OCI-LY1 (cell line): ENCODE results near the gene ULK4.

Source experiments
- H2AFZ ChIP-seq: fragments of 200-600 bp; sonication (generic), shearing (Covaris generic); 2 replicates; pipeline ENCODE4 v1.6.0; 2014; ENCODE audit warnings: antibody characterized with exemption, mild to moderate bottlenecking, low read length
- H3F3A ChIP-seq: fragments of 200-600 bp; sonication (generic), shearing (Covaris generic); 2 replicates; pipeline ENCODE4 v1.6.0; 2014; ENCODE audit warnings: mild to moderate bottlenecking, antibody characterized with exemption, low read length, moderate library complexity; ENCODE audit not compliant: insufficient read depth
- H3K27ac ChIP-seq: fragments of 200-600 bp; sonication (generic); 2 replicates; pipeline ENCODE4 v1.5.1; 2014; ENCODE audit warnings: low read length, mixed run types, mild to moderate bottlenecking, low read depth; ENCODE audit not compliant: poor library complexity, severe bottlenecking
- H3K27me3 ChIP-seq: fragments of 200-600 bp; sonication (generic); 2 replicates; pipeline ENCODE4 v1.6.0; 2014; ENCODE audit warnings: antibody characterized with exemption, mild to moderate bottlenecking, low read length, moderate library complexity; ENCODE audit not compliant: insufficient read depth
- H3K36me3 ChIP-seq: fragments of 200-600 bp; sonication (generic); 2 replicates; pipeline ENCODE4 v1.6.1; 2014; ENCODE audit warnings: mild to moderate bottlenecking, antibody characterized with exemption, low read length, moderate library complexity, mixed read lengths; ENCODE audit not compliant: insufficient read depth
- H3K4me1 ChIP-seq: fragments of 200-600 bp; sonication (generic); 2 replicates; pipeline ENCODE4 v1.5.1; 2014; ENCODE audit warnings: mild to moderate bottlenecking, low read length, moderate library complexity; ENCODE audit not compliant: insufficient read depth, severe bottlenecking
- H3K4me2 ChIP-seq: fragments of 200-600 bp; sonication (generic), shearing (Covaris generic); 2 replicates; pipeline ENCODE4 v1.6.1; 2014; ENCODE audit warnings: low read length
- H3K4me3 ChIP-seq: fragments of 200-600 bp; sonication (generic); 2 replicates; pipeline ENCODE4 v1.5.1; 2014; ENCODE audit warnings: low read length, low read depth, mild to moderate bottlenecking, mixed read lengths; ENCODE audit not compliant: poor library complexity, severe bottlenecking
- H3K79me2 ChIP-seq: fragments of 200-600 bp; shearing (Covaris generic); 2 replicates; pipeline ENCODE4 v1.6.1; 2016; ENCODE audit warnings: mixed run types, low read length, mixed read lengths; ENCODE audit not compliant: insufficient read depth
- H3K9ac ChIP-seq: fragments of 200-600 bp; sonication (generic), shearing (Covaris generic); 2 replicates; pipeline ENCODE4 v1.6.1; 2014; ENCODE audit warnings: mild to moderate bottlenecking, low read length, mixed read lengths
- H3K9me2 ChIP-seq: fragments of 200-600 bp; sonication (generic), shearing (Covaris generic); 2 replicates; pipeline ENCODE4 v1.6.1; 2014; ENCODE audit warnings: low read depth, mild to moderate bottlenecking, low read length, mixed read lengths
- H3K9me3 ChIP-seq: fragments of 200-600 bp; shearing (Covaris generic); 2 replicates; pipeline ENCODE4 v1.6.1; 2014; ENCODE audit warnings: low read length, mixed read lengths
- H4K20me1 ChIP-seq: fragments of 200-600 bp; sonication (generic), shearing (Covaris generic); 2 replicates; pipeline ENCODE4 v1.6.0; 2016; ENCODE audit warnings: mild to moderate bottlenecking, low read length; ENCODE audit not compliant: insufficient read depth
- EZH2 ChIP-seq: fragments of 200-600 bp; sonication (generic), shearing (Covaris generic); IDR thresholded peaks from 2 replicates; pipeline ENCODE4 v1.8.0; 2017; ENCODE audit warnings: borderline replicate concordance, mixed run types, mild to moderate bottlenecking, antibody characterized with exemption, low read length, moderate library complexity, mixed read lengths
- TF ChIP-seq, protein P1 (sequence below): fragments of 200-600 bp; sonication (generic), shearing (Covaris generic); IDR thresholded peaks from 2 replicates; pipeline ENCODE4 v1.5.1; 2017; ENCODE audit warnings: mild to moderate bottlenecking, antibody characterized with exemption, low read length, moderate library complexity, mixed read lengths

The ULK4 gene

DNA sequence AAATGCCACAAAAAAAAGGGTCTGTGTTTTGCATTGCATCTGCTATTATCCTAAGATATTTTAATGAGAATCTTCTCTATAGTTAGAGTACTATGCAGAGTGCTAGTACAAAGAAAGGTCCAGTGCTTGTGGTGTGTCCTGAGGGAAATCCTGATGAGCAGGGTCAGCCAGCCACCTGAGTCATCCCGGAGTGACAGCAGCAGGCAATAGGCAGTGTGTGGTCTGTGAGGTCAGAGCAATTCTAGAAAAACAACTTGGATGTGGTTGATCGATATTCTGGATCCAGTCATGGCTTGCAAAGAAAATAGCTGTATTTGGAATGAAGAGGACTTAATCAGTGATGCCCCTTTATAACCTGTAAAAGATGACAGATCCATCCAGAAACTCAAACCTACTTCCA, 643.4 kb downstream of the ULK4 start:
- Histone ChIP-seq H3K27me3 (no peaks in the 10 kb centered on the region), H3K36me3 (no peaks in the 10 kb centered on the region), H3K79me2 (no peaks in the 10 kb centered on the region), H3F3A (no peaks in the 10 kb centered on the region), H3K9me2 (no peaks in the 10 kb centered on the region), H3K4me1 (no peaks in the 10 kb centered on the region), H3K27ac (no peak overlapping the region), H3K9me3 (no peaks in the 10 kb centered on the region), H3K9ac (no peak overlapping the region), H3K4me2 (no peak overlapping the region), H2AFZ (no peak overlapping the region), H4K20me1 (no peaks in the 10 kb centered on the region), H3K4me3 (no peak overlapping the region)
- TF ChIP-seq EZH2: no peak
- TF ChIP-seq, protein P1, sequence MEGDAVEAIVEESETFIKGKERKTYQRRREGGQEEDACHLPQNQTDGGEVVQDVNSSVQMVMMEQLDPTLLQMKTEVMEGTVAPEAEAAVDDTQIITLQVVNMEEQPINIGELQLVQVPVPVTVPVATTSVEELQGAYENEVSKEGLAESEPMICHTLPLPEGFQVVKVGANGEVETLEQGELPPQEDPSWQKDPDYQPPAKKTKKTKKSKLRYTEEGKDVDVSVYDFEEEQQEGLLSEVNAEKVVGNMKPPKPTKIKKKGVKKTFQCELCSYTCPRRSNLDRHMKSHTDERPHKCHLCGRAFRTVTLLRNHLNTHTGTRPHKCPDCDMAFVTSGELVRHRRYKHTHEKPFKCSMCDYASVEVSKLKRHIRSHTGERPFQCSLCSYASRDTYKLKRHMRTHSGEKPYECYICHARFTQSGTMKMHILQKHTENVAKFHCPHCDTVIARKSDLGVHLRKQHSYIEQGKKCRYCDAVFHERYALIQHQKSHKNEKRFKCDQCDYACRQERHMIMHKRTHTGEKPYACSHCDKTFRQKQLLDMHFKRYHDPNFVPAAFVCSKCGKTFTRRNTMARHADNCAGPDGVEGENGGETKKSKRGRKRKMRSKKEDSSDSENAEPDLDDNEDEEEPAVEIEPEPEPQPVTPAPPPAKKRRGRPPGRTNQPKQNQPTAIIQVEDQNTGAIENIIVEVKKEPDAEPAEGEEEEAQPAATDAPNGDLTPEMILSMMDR: no peak

DNA sequence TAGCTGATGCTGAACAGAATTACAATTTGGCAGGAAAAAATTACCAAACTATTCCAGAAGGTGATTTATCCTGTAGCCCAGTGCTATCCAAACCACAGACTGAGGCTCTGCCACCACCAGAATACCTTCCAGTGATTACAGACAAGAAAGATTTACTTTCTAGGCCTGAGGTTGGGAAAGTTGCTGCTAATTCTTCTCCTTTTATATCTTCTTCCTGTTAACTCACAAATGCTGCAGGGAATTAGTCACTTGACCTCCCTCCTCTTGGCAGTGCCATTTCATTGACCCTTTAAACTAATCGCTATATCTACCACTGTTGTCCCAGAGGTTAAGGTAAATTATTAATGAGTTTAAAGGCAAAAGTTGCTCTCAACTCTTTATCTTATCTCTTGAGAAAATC, 644.2 kb downstream of the ULK4 start:
- H3F3A ChIP-seq: no peaks in the 10 kb centered on the region
- no peak overlapping the region for H3K4me2 ChIP-seq
- no peaks in the 10 kb centered on the region for H3K36me3 ChIP-seq
- no peaks in the 10 kb centered on the region for H3K9me3 ChIP-seq
- no peak overlapping the region for H3K27ac ChIP-seq
- no peaks in the 10 kb centered on the region for H3K4me1 ChIP-seq
- H3K79me2 ChIP-seq: no peaks in the 10 kb centered on the region
- no peaks in the 10 kb centered on the region for H3K9me2 ChIP-seq
- no peaks in the 10 kb centered on the region for H4K20me1 ChIP-seq
- no peak overlapping the region for H2AFZ ChIP-seq
- H3K27me3 ChIP-seq: no peaks in the 10 kb centered on the region
- H3K4me3 ChIP-seq: no peak overlapping the region
- no peak for TF ChIP-seq EZH2
- TF ChIP-seq, protein P1: no peak
- no peak overlapping the region for H3K9ac ChIP-seq

DNA sequence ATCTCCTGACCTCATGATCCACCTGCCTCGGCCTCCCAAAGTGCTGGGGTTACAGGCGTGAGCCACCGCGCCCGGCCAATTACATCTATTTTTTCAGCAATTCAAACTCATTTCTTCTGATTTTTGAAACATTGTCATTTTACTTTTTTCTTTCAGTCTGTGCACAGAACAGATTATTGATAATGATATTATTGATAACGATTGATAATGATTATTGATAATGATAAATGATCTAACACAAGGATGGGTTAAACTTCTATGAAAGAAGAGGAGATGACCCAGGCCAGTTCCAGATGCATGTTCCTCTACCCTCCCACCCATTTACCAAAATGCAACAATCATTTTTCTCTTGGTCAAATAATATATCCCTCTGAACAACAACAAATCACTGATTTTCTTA, 644.6 kb downstream of the ULK4 start:
- H4K20me1 ChIP-seq: no peaks in the 10 kb centered on the region
- TF ChIP-seq EZH2: no peak
- TF ChIP-seq, protein P1: no peak
- H3K27ac ChIP-seq: no peak overlapping the region

More for the DNA sequence above, 644.6 kb downstream of the ULK4 start:
- no peaks in the 10 kb centered on the region for H3K9me2 ChIP-seq
- no peak overlapping the region for H2AFZ ChIP-seq
- no peak overlapping the region for H3K4me2 ChIP-seq
- H3K4me3 ChIP-seq: no peak overlapping the region
- H3K9ac ChIP-seq: no peak overlapping the region
- H3K9me3 ChIP-seq: no peaks in the 10 kb centered on the region
- H3K79me2 ChIP-seq: no peaks in the 10 kb centered on the region
- no peaks in the 10 kb centered on the region for H3K27me3 ChIP-seq
- H3F3A ChIP-seq: no peaks in the 10 kb centered on the region
- H3K4me1 ChIP-seq: no peaks in the 10 kb centered on the region
- no peaks in the 10 kb centered on the region for H3K36me3 ChIP-seq
